Measurements from ENCODE around the gene ZNF709. TPM values are rescaled to one million over a fixed set of nuclear protein-coding genes. Genes with fewer than 3 reads are reported as not detected.

ZNF709 gene
- total and polyA plus RNA-seq, 2 of the 13 experiments (the other 11 are each of a cell fraction or from before 2014, with no cell fraction given), result 1.5 to 3.9 TPM

DNA sequence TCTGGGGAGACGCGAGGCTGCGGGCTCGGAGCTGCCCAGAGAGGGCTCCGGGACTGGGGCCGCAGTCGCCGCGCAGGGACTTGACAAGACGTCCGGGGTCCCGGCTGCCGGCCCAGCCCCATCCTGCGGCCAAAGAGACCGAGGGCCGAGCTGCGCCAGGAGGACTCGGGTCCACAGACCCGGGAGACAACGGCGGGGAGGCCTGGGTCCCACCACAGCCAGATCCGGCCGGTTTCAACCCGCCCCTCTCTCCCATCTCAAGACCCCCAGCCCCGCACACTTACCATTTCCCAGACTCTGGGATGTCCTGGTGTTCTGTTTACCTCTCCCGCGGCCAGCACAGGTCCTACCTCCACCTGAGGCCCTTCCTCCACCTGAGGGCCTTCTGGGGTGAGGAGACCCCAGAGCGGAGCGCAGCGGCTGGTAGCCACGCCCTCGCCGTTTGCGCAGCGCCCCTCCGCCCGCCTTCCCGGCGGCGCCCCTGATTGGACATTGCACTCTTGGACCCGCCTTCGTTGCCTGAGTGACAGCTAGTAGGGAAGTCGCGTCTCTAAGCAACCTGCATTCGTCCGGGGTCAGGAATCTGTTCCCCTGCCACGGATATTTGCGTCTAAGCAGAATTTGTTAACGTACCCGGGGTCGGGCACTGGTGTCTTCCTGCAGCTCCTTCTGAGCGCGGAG lies at the start of gene ZNF709 (continued):
- TF ChIP-seq SRSF4 (IDR thresholded peaks at IDR 0.05; ENCODE audit: low read depth, low read length, poor library complexity, severe bottlenecking) (no peak), HBP1 (CRISPR knock-in tag; IDR thresholded peaks at IDR 0.05; ENCODE audit: low read depth) (0 out of 2 replicates have a peak, but pooled peaks have one; percentile 11), MXD4 (CRISPR knock-in tag; IDR thresholded peaks at IDR 0.05) (peak; percentile 78), KDM2A (CRISPR knock-in tag; IDR thresholded peaks at IDR 0.05; ENCODE audit: borderline replicate concordance, low read depth) (peak; percentile 77; the same call in 1 of the 2 replicates), ZBTB8A (CRISPR knock-in tag; IDR thresholded peaks at IDR 0.05; ENCODE audit: borderline replicate concordance, low read depth) (0 out of 2 replicates have a peak, but pooled peaks have one; percentile 45), ZNF704 (CRISPR knock-in tag; IDR thresholded peaks at IDR 0.05; ENCODE audit: borderline replicate concordance) (peak; percentile 34; the same call in 1 of the 2 replicates), ZNF749 (CRISPR knock-in tag; IDR thresholded peaks at IDR 0.05; ENCODE audit: borderline replicate concordance) (no peak), HNRNPK (IDR thresholded peaks at IDR 0.05; ENCODE audit: low read depth, low read length, poor library complexity, severe bottlenecking) (peak; percentile 46), ZSCAN9 (CRISPR knock-in tag; IDR thresholded peaks at IDR 0.05; ENCODE audit: borderline replicate concordance) (peak; percentile 70; the same call in 1 of the 2 replicates), ZBTB20 (CRISPR knock-in tag; IDR thresholded peaks at IDR 0.05; ENCODE audit: borderline replicate concordance, low read depth) (peak; percentile 81; the same call in 1 of the 2 replicates), ZNF496 (CRISPR knock-in tag; IDR thresholded peaks at IDR 0.05; ENCODE audit: insufficient replicate concordance) (no peak), TBX3 (IDR thresholded peaks at IDR 0.05; ENCODE audit: borderline replicate concordance) (no peak), MTA1 (CRISPR knock-in tag; IDR thresholded peaks at IDR 0.05; ENCODE audit: borderline replicate concordance) (0 out of 2 replicates have a peak, but pooled peaks have one; percentile 76), TFDP2 (CRISPR knock-in tag; IDR thresholded peaks at IDR 0.05) (peak; percentile 60; the same call in 1 of the 2 replicates), ASH2L (IDR thresholded peaks at IDR 0.05; ENCODE audit: insufficient read length, low read depth, low read length) (peak; percentile 77), ZNF292 (CRISPR knock-in tag; IDR thresholded peaks at IDR 0.05; ENCODE audit: borderline replicate concordance, low read depth) (peak; percentile 41; the same call in 1 of the 2 replicates), ZNF652 (CRISPR knock-in tag; IDR thresholded peaks at IDR 0.05; ENCODE audit: borderline replicate concordance, low read depth) (no peak)
- TF ChIP-seq, protein P1, sequence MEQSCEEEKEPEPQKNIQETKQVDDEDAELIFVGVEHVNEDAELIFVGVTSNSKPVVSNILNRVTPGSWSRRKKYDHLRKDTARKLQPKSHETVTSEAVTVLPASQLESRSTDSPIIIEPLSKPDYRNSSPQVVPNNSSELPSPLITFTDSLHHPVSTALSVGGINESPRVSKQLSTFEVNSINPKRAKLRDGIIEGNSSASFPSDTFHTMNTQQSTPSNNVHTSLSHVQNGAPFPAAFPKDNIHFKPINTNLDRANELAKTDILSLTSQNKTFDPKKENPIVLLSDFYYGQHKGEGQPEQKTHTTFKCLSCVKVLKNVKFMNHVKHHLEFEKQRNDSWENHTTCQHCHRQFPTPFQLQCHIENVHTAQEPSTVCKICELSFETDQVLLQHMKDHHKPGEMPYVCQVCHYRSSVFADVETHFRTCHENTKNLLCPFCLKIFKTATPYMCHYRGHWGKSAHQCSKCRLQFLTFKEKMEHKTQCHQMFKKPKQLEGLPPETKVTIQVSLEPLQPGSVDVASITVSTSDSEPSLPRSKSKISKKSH (CRISPR knock-in tag; IDR thresholded peaks at IDR 0.05; ENCODE audit: borderline replicate concordance), result peak; percentile 69; the same call in 1 of the 2 replicates
- TF ChIP-seq, protein P2, sequence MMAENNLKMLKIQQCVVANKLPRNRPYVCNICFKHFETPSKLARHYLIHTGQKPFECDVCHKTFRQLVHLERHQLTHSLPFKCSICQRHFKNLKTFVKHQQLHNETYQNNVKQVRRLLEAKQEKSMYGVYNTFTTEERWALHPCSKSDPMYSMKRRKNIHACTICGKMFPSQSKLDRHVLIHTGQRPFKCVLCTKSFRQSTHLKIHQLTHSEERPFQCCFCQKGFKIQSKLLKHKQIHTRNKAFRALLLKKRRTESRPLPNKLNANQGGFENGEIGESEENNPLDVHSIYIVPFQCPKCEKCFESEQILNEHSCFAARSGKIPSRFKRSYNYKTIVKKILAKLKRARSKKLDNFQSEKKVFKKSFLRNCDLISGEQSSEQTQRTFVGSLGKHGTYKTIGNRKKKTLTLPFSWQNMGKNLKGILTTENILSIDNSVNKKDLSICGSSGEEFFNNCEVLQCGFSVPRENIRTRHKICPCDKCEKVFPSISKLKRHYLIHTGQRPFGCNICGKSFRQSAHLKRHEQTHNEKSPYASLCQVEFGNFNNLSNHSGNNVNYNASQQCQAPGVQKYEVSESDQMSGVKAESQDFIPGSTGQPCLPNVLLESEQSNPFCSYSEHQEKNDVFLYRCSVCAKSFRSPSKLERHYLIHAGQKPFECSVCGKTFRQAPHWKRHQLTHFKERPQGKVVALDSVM (CRISPR knock-in tag; IDR thresholded peaks at IDR 0.05), result no peak; the same call in 1 of the 2 replicates
